ENCODE data around the gene TAS1R2. TPM values are rescaled to one million over a fixed set of nuclear protein-coding genes. Genes with fewer than 3 reads are reported as not detected.

Gene TAS1R2
- total and polyA plus RNA-seq, 2 of the 13 experiments (the other 11 are each of a cell fraction or from before 2014, with no cell fraction given): not detected

DNA sequence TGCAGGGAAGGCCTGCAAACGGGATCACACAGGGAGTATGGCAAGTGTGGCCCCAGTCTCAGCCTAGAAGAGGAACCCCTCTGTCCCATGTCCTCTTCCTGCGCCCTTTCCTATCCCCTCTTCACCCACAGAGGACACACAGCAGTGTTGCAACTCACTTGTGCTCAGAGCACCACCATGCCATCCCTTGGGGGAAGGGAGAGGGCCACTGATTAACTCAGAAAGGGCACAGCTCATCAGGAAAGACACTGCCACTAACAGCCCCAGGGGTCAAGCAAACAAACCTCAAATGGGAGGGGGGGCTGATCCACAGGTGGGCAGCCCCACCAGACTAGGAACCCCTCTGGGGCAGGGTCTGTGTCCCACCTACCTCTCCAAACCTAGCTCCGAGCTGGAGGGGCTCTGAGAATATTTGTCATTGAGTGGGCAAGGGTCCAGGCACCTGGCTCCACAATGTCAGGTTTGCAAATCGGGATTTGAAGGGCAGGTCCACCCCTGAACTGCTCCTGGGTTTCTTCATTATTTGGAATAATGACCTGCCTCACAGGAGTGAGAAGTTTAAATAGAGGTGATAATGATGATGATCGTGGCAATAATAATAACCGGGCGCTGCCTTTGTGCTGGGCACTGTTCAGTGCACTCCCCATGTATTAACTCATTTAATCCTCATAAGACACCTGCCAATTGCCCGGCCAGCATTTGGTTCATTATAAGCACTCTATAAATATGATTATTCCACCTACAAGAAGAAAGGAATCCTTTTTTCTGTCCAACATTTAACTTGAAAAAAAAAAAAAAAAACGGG lies 41.9 kb upstream of the TAS1R2 start:
- Histone ChIP-seq H2AFZ (ENCODE audit: low read length) (no peak overlapping the region), H3K79me2 (ENCODE audit: insufficient read depth, low read length) (peaks cover 46% of the 10 kb centered on the region), H3K4me3 (replicated peaks in 1 of 3; ENCODE audit: insufficient read depth in 1 of 3, low read depth in 2 of 3, low read length in 3 of 3) (peak overlapping the region; percentile 81 to 95 (median 94)), H3K4me2 (ENCODE audit: low read depth, low read length) (peak overlapping the region; percentile 97), H3K4me1 (ENCODE audit: insufficient read depth, low read length) (peaks cover 59% of the 10 kb centered on the region), H4K20me1 (ENCODE audit: insufficient read depth, low read length) (0 out of 2 replicates have a peak, but pooled peaks cover 5% of the 10 kb centered on the region), H3K9me3 (ENCODE audit: low read length) (no peaks in the 10 kb centered on the region), H3K27ac (ENCODE audit: extremely low read length, insufficient read depth, low read length) (peak overlapping the region; percentile 95), H3K27me3 (ENCODE audit: control insufficient read depth in 1 of 2, insufficient read depth in 2 of 2, low read length in 2 of 2) (no peaks in the 10 kb centered on the region), H3K36me3 (replicated peaks in 1 of 2; ENCODE audit: control insufficient read depth in 1 of 2, insufficient read depth in 2 of 2, low read length in 2 of 2) (peaks cover 6 to 19% of the 10 kb centered on the region in 2 experiments; a peak in 4 of 5 replicates), H3K9ac (ENCODE audit: insufficient read depth, low read depth, low read length) (peak overlapping the region; percentile 89)
- POLR2A ChIA-PET: interaction anchor here (0.7 to 3.2 kb wide), 10 partner anchors 10 to 238 kb away, joined by 3 to 13 read pairs (median 4); partner anchors contain the start of gene IFFO2
- no TSS peak for BruUV-seq (replicated peaks)
- in situ Hi-C loops (cut with HindIII; ENCODE audit: extremely low pct_ligation_motif_present, low pct_unique_long_range_greater_than_20kb): no loop called here
- CTCF ChIA-PET (ENCODE audit: low intra/inter-chr PET ratio, low total read pairs): no interaction called here
- peak; percentile 97 for FAIRE-seq
- peak; percentile 91 for DNase-seq (ENCODE audit: low spot score)
- intact Hi-C loops (cut with micrococcal nuclease; ENCODE audit: unreplicated experiment): loop anchor here (2.0 kb wide), 2 partner anchors 17 to 109 kb away; no protein-coding TSS in a partner anchor
- 0% methylated on average over 9 of the region's 9 CpGs for WGBS (ENCODE audit: low lambda C conversion rate)
- peak; percentile 72 for ATAC-seq
- TF ChIP-seq CHD2 (IDR thresholded peaks at IDR 0.05; ENCODE audit: low read depth, low read length): peak; percentile 31; the same call in 1 of the 2 replicates
- TF ChIP-seq ZNF264 (CRISPR knock-in tag; IDR thresholded peaks at IDR 0.05): peak; percentile 99
- TF ChIP-seq ZNF768 (CRISPR knock-in tag; IDR thresholded peaks at IDR 0.05): peak; percentile 72
- no peak for TF ChIP-seq REPIN1 (CRISPR knock-in tag; IDR thresholded peaks at IDR 0.05; ENCODE audit: borderline replicate concordance, low read depth)
- TF ChIP-seq KDM3A (CRISPR knock-in tag; IDR thresholded peaks at IDR 0.05; ENCODE audit: low read depth): peak; percentile 76; the same call in 1 of the 2 replicates
- TF ChIP-seq HOXD1 (CRISPR knock-in tag; IDR thresholded peaks at IDR 0.05): peak; percentile 71; the same call in 1 of the 2 replicates
- TF ChIP-seq CAMTA2 (CRISPR knock-in tag; IDR thresholded peaks at IDR 0.05; ENCODE audit: borderline replicate concordance): no peak
- peak; percentile 71 for TF ChIP-seq YY1 (IDR thresholded peaks at IDR 0.05; ENCODE audit: insufficient read depth, insufficient replicate concordance, low read depth, low read length)
- no peak for TF ChIP-seq MZF1 (CRISPR knock-in tag; IDR thresholded peaks at IDR 0.05; ENCODE audit: borderline replicate concordance)
- no peak for TF ChIP-seq ZNF891 (CRISPR knock-in tag; IDR thresholded peaks at IDR 0.05)
- 0 out of 2 replicates have a peak, but pooled peaks have one; percentile 43 for TF ChIP-seq ELF1 (CRISPR knock-in tag; IDR thresholded peaks at IDR 0.05)
- TF ChIP-seq HDAC1 (CRISPR knock-in tag; IDR thresholded peaks at IDR 0.05): peak; percentile 95
- peak; percentile 99 for TF ChIP-seq NR2F6 (IDR thresholded peaks at IDR 0.05)
- peak; percentile 100 for TF ChIP-seq NR2F6 (CRISPR knock-in tag; IDR thresholded peaks at IDR 0.05)
- peak; percentile 35; the same call in 1 of the 2 replicates for TF ChIP-seq ARNTL (CRISPR knock-in tag; IDR thresholded peaks at IDR 0.05)
- TF ChIP-seq ZNF720 (CRISPR knock-in tag; IDR thresholded peaks at IDR 0.05): no peak
- TF ChIP-seq CC2D1A (CRISPR knock-in tag; IDR thresholded peaks at IDR 0.05): no peak
- TF ChIP-seq, protein P1, sequence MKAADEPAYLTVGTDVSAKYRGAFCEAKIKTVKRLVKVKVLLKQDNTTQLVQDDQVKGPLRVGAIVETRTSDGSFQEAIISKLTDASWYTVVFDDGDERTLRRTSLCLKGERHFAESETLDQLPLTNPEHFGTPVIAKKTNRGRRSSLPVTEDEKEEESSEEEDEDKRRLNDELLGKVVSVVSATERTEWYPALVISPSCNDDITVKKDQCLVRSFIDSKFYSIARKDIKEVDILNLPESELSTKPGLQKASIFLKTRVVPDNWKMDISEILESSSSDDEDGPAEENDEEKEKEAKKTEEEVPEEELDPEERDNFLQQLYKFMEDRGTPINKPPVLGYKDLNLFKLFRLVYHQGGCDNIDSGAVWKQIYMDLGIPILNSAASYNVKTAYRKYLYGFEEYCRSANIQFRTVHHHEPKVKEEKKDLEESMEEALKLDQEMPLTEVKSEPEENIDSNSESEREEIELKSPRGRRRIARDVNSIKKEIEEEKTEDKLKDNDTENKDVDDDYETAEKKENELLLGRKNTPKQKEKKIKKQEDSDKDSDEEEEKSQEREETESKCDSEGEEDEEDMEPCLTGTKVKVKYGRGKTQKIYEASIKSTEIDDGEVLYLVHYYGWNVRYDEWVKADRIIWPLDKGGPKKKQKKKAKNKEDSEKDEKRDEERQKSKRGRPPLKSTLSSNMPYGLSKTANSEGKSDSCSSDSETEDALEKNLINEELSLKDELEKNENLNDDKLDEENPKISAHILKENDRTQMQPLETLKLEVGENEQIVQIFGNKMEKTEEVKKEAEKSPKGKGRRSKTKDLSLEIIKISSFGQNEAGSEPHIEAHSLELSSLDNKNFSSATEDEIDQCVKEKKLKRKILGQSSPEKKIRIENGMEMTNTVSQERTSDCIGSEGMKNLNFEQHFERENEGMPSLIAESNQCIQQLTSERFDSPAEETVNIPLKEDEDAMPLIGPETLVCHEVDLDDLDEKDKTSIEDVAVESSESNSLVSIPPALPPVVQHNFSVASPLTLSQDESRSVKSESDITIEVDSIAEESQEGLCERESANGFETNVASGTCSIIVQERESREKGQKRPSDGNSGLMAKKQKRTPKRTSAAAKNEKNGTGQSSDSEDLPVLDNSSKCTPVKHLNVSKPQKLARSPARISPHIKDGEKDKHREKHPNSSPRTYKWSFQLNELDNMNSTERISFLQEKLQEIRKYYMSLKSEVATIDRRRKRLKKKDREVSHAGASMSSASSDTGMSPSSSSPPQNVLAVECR (CRISPR knock-in tag; IDR thresholded peaks at IDR 0.05; ENCODE audit: borderline replicate concordance): peak; percentile 71; the same call in 1 of the 2 replicates
- TF ChIP-seq, protein P2, sequence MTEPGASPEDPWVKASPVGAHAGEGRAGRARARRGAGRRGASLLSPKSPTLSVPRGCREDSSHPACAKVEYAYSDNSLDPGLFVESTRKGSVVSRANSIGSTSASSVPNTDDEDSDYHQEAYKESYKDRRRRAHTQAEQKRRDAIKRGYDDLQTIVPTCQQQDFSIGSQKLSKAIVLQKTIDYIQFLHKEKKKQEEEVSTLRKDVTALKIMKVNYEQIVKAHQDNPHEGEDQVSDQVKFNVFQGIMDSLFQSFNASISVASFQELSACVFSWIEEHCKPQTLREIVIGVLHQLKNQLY (CRISPR knock-in tag; IDR thresholded peaks at IDR 0.05): peak; percentile 79
- TF ChIP-seq ZEB1 (IDR thresholded peaks at IDR 0.05; ENCODE audit: insufficient replicate concordance, low read depth): peak; percentile 18
- no peak for TF ChIP-seq TCF7L2 (IDR thresholded peaks at IDR 0.05; ENCODE audit: low read depth, low read length)
- no peak for TF ChIP-seq SYNCRIP (IDR thresholded peaks at IDR 0.05; ENCODE audit: insufficient read depth, low read depth, low read length)

Data from HepG2 (cell line).